Vagina (tissue), 2 donors: ENCODE measurements around the gene SVBP.

Experiments
- POLR2A ChIP-seq, 2 donors: fragments of 450-650 bp; IDR thresholded peaks; one replicate each; pipeline ENCODE4 v1.6.1; 2017; ENCODE audit warnings: antibody characterized with exemption in 2 of 2, mild to moderate bottlenecking in 2 of 2, moderate library complexity in 2 of 2
- POLR2AphosphoS5 ChIP-seq, 2 donors: sonication (generic); formaldehyde crosslinking; IDR thresholded peaks; one replicate each; pipeline ENCODE4 v1.9.0; 2017; ENCODE audit warnings: antibody characterized with exemption in 2 of 2, mild to moderate bottlenecking in 2 of 2, low read depth in 1 of 2; ENCODE audit not compliant: insufficient read depth in 1 of 2
- TF ChIP-seq, protein P1 (sequence below), 3 experiments: fragments of 450-650 bp in 2 of 3; fragments of 200-600 bp in 1 of 3; sonication (generic) in 1 of 3; IDR thresholded peaks; one replicate each; pipeline ENCODE4 v1.5.1; 2017 to 2019; ENCODE audit warnings: antibody characterized with exemption in 3 of 3, mild to moderate bottlenecking in 2 of 3, moderate library complexity in 2 of 3

DNA sequence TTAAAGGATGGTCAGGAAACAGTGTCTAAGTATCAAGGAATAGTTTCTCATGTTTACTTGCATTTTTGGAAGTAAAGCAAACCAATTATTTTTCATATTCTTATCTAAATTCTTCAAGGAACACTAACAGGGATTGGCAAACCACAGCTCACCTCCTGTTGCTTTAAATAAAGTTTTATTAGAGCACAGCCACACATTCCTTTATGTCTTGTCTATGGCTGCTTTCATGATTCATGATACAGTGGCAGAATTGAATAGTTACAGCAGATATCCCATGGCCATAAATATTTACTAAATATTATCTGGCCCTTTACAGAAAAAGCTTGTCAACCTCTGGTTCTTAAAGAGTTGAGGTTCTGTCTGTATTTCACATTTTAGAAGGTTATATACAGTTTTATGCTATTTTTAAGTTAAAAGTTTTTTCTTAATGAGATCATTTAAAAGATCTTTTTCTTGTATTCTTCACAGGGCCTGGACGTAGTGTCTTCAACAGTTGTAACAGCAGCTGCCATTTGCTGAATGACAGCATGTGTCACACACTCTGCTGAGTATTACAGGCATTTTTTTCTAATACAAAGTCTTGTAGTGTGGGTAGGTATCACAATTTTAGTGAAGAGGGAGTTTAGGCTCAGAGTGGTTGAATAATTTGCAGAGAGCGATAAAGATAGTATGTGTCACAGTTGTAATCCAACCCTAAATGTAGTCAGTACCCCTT is 31.8 kb upstream of the SVBP start:
- TF ChIP-seq POLR2AphosphoS5 (IDR thresholded peaks at IDR 0.05; ENCODE audit: insufficient read depth in 1 of 2, low read depth in 1 of 2) (no peak), POLR2A (IDR thresholded peaks at IDR 0.05) (no peak)
- TF ChIP-seq, protein P1, sequence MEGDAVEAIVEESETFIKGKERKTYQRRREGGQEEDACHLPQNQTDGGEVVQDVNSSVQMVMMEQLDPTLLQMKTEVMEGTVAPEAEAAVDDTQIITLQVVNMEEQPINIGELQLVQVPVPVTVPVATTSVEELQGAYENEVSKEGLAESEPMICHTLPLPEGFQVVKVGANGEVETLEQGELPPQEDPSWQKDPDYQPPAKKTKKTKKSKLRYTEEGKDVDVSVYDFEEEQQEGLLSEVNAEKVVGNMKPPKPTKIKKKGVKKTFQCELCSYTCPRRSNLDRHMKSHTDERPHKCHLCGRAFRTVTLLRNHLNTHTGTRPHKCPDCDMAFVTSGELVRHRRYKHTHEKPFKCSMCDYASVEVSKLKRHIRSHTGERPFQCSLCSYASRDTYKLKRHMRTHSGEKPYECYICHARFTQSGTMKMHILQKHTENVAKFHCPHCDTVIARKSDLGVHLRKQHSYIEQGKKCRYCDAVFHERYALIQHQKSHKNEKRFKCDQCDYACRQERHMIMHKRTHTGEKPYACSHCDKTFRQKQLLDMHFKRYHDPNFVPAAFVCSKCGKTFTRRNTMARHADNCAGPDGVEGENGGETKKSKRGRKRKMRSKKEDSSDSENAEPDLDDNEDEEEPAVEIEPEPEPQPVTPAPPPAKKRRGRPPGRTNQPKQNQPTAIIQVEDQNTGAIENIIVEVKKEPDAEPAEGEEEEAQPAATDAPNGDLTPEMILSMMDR (IDR thresholded peaks at IDR 0.05): no peak
